GM12878 (cell line): ENCODE data around the gene TXNDC5. TPM values are rescaled to one million over a fixed set of nuclear protein-coding genes. Genes with fewer than 3 reads are reported as not detected.

Experiments
- ATAC-seq: fragments of 200-7000 bp; cut with Tn5 transposase; 3 replicates; pipeline ENCODE4 v1.9.1; 2020; ENCODE audit warnings: mild to moderate bottlenecking, moderate library complexity
- BruUV-seq: library from RNA; stranded (reverse); fragments of 400-500 nt; replicated peaks from 2 replicates; lab custom pipeline; 2021; lab: Mats Ljungman, UMichigan
- CTCF ChIA-PET: fragments of 300-600 bp; sonication (Branson Sonifier 250); formaldehyde crosslinking; extraction: SDS; loops from one replicate; lab custom pipeline; 2021; ENCODE audit warnings: inconsistent platforms; lab: Yijun Ruan, JAX
- POLR2A ChIA-PET: fragments of 350-600 bp; formaldehyde crosslinking; extraction: SDS; loops from one replicate; lab custom pipeline; 2021; ENCODE audit warnings: inconsistent platforms; lab: Charles Lee
- RAD21 ChIA-PET: fragments of 300-600 bp; sonication (Branson Sonifier 250); formaldehyde crosslinking; loops from one replicate; lab custom pipeline; 2023; ENCODE audit warnings: antibody characterized with exemption; ENCODE audit not compliant: unreplicated experiment; lab: Charles Lee
- SMC1A ChIA-PET: fragments of 300-600 bp; sonication (Branson Sonifier 250); formaldehyde crosslinking; loops from one replicate; lab custom pipeline; 2023; ENCODE audit not compliant: unreplicated experiment, uncharacterized antibody; lab: Charles Lee
- DNase-seq: peaks from one replicate; pipeline ENCODE4 v3.0.0-alpha.2; 2011; ENCODE audit warnings: low read depth, low spot score
- FAIRE-seq: peaks from 3 replicates; lab custom pipeline; 2011; peaks lifted over from hg19 to GRCh38; lab: Jason Lieb, UNC
- H2AFZ ChIP-seq: 2 replicates; pipeline ENCODE4 v1.6.0; 2011; ENCODE audit warnings: low read depth, low read length, control low read depth; ENCODE audit not compliant: control insufficient read depth
- H3K27ac ChIP-seq: 2 replicates; pipeline ENCODE4 v1.5.1; 2011; ENCODE audit warnings: control low read depth; ENCODE audit not compliant: control insufficient read depth, insufficient read depth
- H3K27me3 ChIP-seq, 2 experiments: replicated peaks in 1 of 2; 2 replicates each; pipeline versions ENCODE4 v1.6.0 to v1.6.1; 2011; ENCODE audit warnings: low read length in 1 of 2; ENCODE audit not compliant: control insufficient read depth in 2 of 2, insufficient read depth in 2 of 2
- H3K36me3 ChIP-seq, 2 experiments: 2 replicates each; pipeline ENCODE4 v1.5.1; 2011; ENCODE audit warnings: low read length in 1 of 2; ENCODE audit not compliant: control insufficient read depth in 2 of 2, insufficient read depth in 2 of 2
- H3K4me1 ChIP-seq: 2 replicates; pipeline ENCODE4 v1.6.1; 2011; ENCODE audit warnings: mild to moderate bottlenecking, low read length, moderate library complexity, mixed read lengths; ENCODE audit not compliant: control insufficient read depth, insufficient read depth
- H3K4me2 ChIP-seq: 2 replicates; pipeline ENCODE4 v1.6.0; 2011; ENCODE audit warnings: control low read depth; ENCODE audit not compliant: control insufficient read depth, insufficient read depth
- H3K4me3 ChIP-seq: fragments of 200-600 bp; sonication (generic); 2 replicates; pipeline ENCODE4 v1.5.1; 2016
- H3K79me2 ChIP-seq: 2 replicates; pipeline ENCODE4 v1.6.0; 2011; ENCODE audit warnings: low read length; ENCODE audit not compliant: control insufficient read depth, insufficient read depth
- H3K9ac ChIP-seq: 2 replicates; pipeline ENCODE4 v1.8.0; 2011; ENCODE audit warnings: low read length, control low read depth, mixed read lengths; ENCODE audit not compliant: control insufficient read depth, insufficient read depth
- H3K9me3 ChIP-seq: replicated peaks from 3 replicates; pipeline ENCODE4 v1.5.1; 2011; ENCODE audit warnings: mild to moderate bottlenecking, low read length; ENCODE audit not compliant: control insufficient read depth, insufficient read depth
- H4K20me1 ChIP-seq: 2 replicates; pipeline ENCODE4 v1.6.0; 2011; ENCODE audit not compliant: control insufficient read depth, insufficient read depth
- ASH2L ChIP-seq: fragments of 300-600, 200-600 bp; sonication (generic); IDR thresholded peaks from 2 replicates; pipeline ENCODE4 v1.6.1; 2017; ENCODE audit warnings: low read depth, mild to moderate bottlenecking, borderline replicate concordance
- CEBPB ChIP-seq, 2 experiments: fragments of 150-350 bp in 1 of 2; IDR thresholded peaks; 2 replicates each; pipeline ENCODE4 v1.6.1; 2012 to 2014; ENCODE audit warnings: low read depth in 2 of 2, low read length in 2 of 2, borderline replicate concordance in 1 of 2, inconsistent platforms in 1 of 2
- FOXM1 ChIP-seq: IDR thresholded peaks from 2 replicates; pipeline ENCODE4 v1.6.1; 2012; ENCODE audit warnings: low read depth, mild to moderate bottlenecking, inconsistent platforms, low read length, moderate library complexity
- NFIC ChIP-seq: IDR thresholded peaks from 2 replicates; pipeline ENCODE4 v1.6.1; 2012; ENCODE audit warnings: low read depth, mild to moderate bottlenecking, inconsistent platforms, low read length, moderate library complexity
- SUZ12 ChIP-seq: fragments of 200-600 bp; sonication (generic); IDR thresholded peaks from one replicate; pipeline ENCODE4 v1.6.1; 2018; ENCODE audit warnings: antibody characterized with exemption, mild to moderate bottlenecking; ENCODE audit not compliant: unreplicated experiment
- TAF1 ChIP-seq: IDR thresholded peaks from 2 replicates; pipeline ENCODE4 v1.6.1; 2011; ENCODE audit warnings: mild to moderate bottlenecking, low read depth, low read length, borderline replicate concordance
- TCF3 ChIP-seq: IDR thresholded peaks from 2 replicates; pipeline ENCODE4 v1.6.1; 2012; ENCODE audit warnings: low read depth, mild to moderate bottlenecking, low read length, borderline replicate concordance; ENCODE audit not compliant: insufficient read depth
- WRNIP1 ChIP-seq: IDR thresholded peaks from 2 replicates; pipeline ENCODE4 v1.6.1; 2011; ENCODE audit warnings: low read depth, low read length, improper control_type of control experiment, borderline replicate concordance
- ZNF274 ChIP-seq: IDR thresholded peaks from one replicate; pipeline ENCODE4 v1.8.0; 2011; ENCODE audit not compliant: insufficient read length, insufficient read depth
- ZNF622 ChIP-seq: fragments of 450-650 bp; IDR thresholded peaks from 2 replicates; pipeline ENCODE4 v1.6.1; 2017; ENCODE audit warnings: mild to moderate bottlenecking, inconsistent platforms
- WGBS: methylation state at CpG from one replicate; pipeline ENCODE4 v1.1.6; 2016; ENCODE audit warnings: low lambda C conversion rate; ENCODE audit not compliant: insufficient replicate concordance, insufficient coverage; ENCODE audit errors: missing lambda C conversion rate; 5-methylcytosine and 5-hydroxymethylcytosine counted together
- in situ Hi-C: fragments of 300-500 bp; cut with MboI; formaldehyde crosslinking; loops from 9 replicates; pipeline ENCODE4 v1.14.3; 2018; ENCODE audit warnings: mixed read lengths
- intact Hi-C: fragments of 100-400 bp; cut with micrococcal nuclease; formaldehyde crosslinking; loops from one replicate; pipeline ENCODE4 v1.14.2; 2022; ENCODE audit not compliant: unreplicated experiment
- polyA plus RNA-seq, 11 experiments: library from polyadenylated mRNA; depleted of rRNA in 4 of 11; unstranded in 6 of 11; stranded (reverse) in 5 of 11; fragments of >200 nt; fragmentation: Nextera tagmentation in 4 of 11; fragmentation: Illumina TruSeq in 1 of 11; extraction: Ambion mirVana in 4 of 11; extraction: Trizol in 1 of 11; gene quantifications; 1 replicate in 1 of 11; 2 replicates in 10 of 11; pipeline versions ENCODE4 v1.2.1 to v1.2.3, GENCODE V29; 2011 to 2016; ENCODE audit warnings: inconsistent platforms in 2 of 11, missing spikeins in 2 of 11, low read depth in 1 of 11
- total RNA-seq, 4 experiments: library from RNA; depleted of rRNA in 3 of 4; stranded (reverse); fragments of >200 nt in 3 of 4; fragmentation: Illumina TruSeq in 1 of 4; extraction: Trizol in 1 of 4; gene quantifications; 2 replicates each; pipeline versions ENCODE4 v1.2.1 to v1.2.3, GENCODE V29; 2013 to 2021
- TF ChIP-seq, protein P1 (sequence below): fragments of 450-650 bp; IDR thresholded peaks from 2 replicates; pipeline ENCODE4 v1.6.1; 2017; ENCODE audit warnings: mild to moderate bottlenecking, moderate library complexity

Gene TXNDC5
- total and polyA plus RNA-seq, 10 of the 15 experiments (the other 5 are each of a cell fraction or from before 2014, with no cell fraction given): 7.2 to 181 (median 132) TPM

- peaks cover 12% of the 10 kb centered on the region for H3K79me2 ChIP-seq
- no peaks in the 10 kb centered on the region for H3K27me3 ChIP-seq
- H3K9me3 ChIP-seq: no peaks in the 10 kb centered on the region
- H3K27ac ChIP-seq: no peak overlapping the region
- ATAC-seq (peak; percentile 55), DNase-seq (no peak), FAIRE-seq (peak; percentile 18)
- intact Hi-C loops: no loop called here
- H3K36me3 ChIP-seq: peaks cover 22 to 60% of the 10 kb centered on the region in 2 experiments
- TF ChIP-seq TAF1 (no peak), SUZ12 (no peak), NFIC (no peak), CEBPB (IDR thresholded peaks at IDR 0.05; ENCODE audit: borderline replicate concordance in 1 of 2, low read depth in 2 of 2, low read length in 2 of 2) (no peak), FOXM1 (no peak), ZNF622 (no peak), ASH2L (no peak), TCF3 (no peak), WRNIP1 (no peak), ZNF274 (no peak)
- TF ChIP-seq, protein P1, sequence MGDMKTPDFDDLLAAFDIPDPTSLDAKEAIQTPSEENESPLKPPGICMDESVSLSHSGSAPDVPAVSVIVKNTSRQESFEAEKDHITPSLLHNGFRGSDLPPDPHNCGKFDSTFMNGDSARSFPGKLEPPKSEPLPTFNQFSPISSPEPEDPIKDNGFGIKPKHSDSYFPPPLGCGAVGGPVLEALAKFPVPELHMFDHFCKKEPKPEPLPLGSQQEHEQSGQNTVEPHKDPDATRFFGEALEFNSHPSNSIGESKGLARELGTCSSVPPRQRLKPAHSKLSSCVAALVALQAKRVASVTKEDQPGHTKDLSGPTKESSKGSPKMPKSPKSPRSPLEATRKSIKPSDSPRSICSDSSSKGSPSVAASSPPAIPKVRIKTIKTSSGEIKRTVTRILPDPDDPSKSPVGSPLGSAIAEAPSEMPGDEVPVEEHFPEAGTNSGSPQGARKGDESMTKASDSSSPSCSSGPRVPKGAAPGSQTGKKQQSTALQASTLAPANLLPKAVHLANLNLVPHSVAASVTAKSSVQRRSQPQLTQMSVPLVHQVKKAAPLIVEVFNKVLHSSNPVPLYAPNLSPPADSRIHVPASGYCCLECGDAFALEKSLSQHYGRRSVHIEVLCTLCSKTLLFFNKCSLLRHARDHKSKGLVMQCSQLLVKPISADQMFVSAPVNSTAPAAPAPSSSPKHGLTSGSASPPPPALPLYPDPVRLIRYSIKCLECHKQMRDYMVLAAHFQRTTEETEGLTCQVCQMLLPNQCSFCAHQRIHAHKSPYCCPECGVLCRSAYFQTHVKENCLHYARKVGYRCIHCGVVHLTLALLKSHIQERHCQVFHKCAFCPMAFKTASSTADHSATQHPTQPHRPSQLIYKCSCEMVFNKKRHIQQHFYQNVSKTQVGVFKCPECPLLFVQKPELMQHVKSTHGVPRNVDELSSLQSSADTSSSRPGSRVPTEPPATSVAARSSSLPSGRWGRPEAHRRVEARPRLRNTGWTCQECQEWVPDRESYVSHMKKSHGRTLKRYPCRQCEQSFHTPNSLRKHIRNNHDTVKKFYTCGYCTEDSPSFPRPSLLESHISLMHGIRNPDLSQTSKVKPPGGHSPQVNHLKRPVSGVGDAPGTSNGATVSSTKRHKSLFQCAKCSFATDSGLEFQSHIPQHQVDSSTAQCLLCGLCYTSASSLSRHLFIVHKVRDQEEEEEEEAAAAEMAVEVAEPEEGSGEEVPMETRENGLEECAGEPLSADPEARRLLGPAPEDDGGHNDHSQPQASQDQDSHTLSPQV: no peak
- POLR2A ChIA-PET: no interaction called here
- no peak overlapping the region for H3K4me3 ChIP-seq
- SMC1A ChIA-PET: interaction anchor here (1.7 to 3.3 kb wide), 2 partner anchors 92 to 318 kb away, joined by 4 to 20 read pairs; no protein-coding TSS in a partner anchor
- RAD21 ChIA-PET: interaction anchor here (1.7 kb wide), 1 partner anchor 158 kb away, joined by 11 read pairs; no protein-coding TSS in a partner anchor
- in situ Hi-C loops: no loop called here
- CTCF ChIA-PET: interaction anchor here (1.2 to 2.4 kb wide), 5 partner anchors 32 to 159 kb away, joined by 3 to 16 read pairs (median 3); no protein-coding TSS in a partner anchor
- WGBS: 97% methylated on average over 2 of the region's 2 CpGs
- H4K20me1 ChIP-seq: peaks cover 6% of the 10 kb centered on the region
- peaks cover 21% of the 10 kb centered on the region for H3K4me1 ChIP-seq
- H3K4me2 ChIP-seq: no peak overlapping the region
- H2AFZ ChIP-seq: no peak overlapping the region
- H3K9ac ChIP-seq: no peak overlapping the region
- BruUV-seq: no TSS peak
Observed at GRCh38 chr6:7900621-7901020, 10.0 kb downstream of the TXNDC5 start.
